HFFc6 (cell line): ENCODE data around the gene STT3B. TPM values are rescaled to one million over a fixed set of nuclear protein-coding genes. Genes with fewer than 3 reads are reported as not detected.

Experiments used
- DNase-seq: peaks from one replicate; pipeline ENCODE4 v3.0.0-alpha.2; 2018
- H3K27ac Mint-ChIP-seq: 2 replicates; pipeline ENCODE4 v1.8.0; 2020; ENCODE audit warnings: mild to moderate bottlenecking, mixed read lengths
- H3K27me3 Mint-ChIP-seq: 2 replicates; pipeline ENCODE4 v1.8.0; 2021; ENCODE audit warnings: mild to moderate bottlenecking, moderate library complexity, mixed read lengths; ENCODE audit not compliant: insufficient read depth
- H3K36me3 Mint-ChIP-seq: 2 replicates; pipeline ENCODE4 v1.8.0; 2021; ENCODE audit warnings: low read depth, mixed read lengths
- H3K4me1 Mint-ChIP-seq: 2 replicates; pipeline ENCODE4 v1.8.0; 2020; ENCODE audit warnings: low read depth, mixed read lengths
- H3K4me3 Mint-ChIP-seq: 2 replicates; pipeline ENCODE4 v1.8.0; 2020; ENCODE audit warnings: mild to moderate bottlenecking, moderate library complexity, mixed read lengths
- H3K9me3 Mint-ChIP-seq: 2 replicates; pipeline ENCODE4 v1.8.0; 2020; ENCODE audit warnings: mild to moderate bottlenecking, mixed read lengths
- total RNA-seq, 6 experiments: library from RNA; stranded (reverse); fragmentation: NEBNext Ultra II Directional; extraction: Animal tissue kit (Norgen Biotek cat#: 25700); gene quantifications; 2 replicates in 1 of 6; 3 replicates in 5 of 6; pipeline ENCODE4 v1.2.3, GENCODE V29; 2021
- TF ChIP-seq, protein P1 (sequence below): fragments of 200-600 bp; sonication (generic); IDR thresholded peaks from 2 replicates; pipeline ENCODE4 v1.5.0; 2021; ENCODE audit warnings: antibody characterized with exemption, mild to moderate bottlenecking

Gene STT3B
- total RNA-seq, 6 experiments from 2014 or later = 124 to 153 (median 135) TPM

DNA sequence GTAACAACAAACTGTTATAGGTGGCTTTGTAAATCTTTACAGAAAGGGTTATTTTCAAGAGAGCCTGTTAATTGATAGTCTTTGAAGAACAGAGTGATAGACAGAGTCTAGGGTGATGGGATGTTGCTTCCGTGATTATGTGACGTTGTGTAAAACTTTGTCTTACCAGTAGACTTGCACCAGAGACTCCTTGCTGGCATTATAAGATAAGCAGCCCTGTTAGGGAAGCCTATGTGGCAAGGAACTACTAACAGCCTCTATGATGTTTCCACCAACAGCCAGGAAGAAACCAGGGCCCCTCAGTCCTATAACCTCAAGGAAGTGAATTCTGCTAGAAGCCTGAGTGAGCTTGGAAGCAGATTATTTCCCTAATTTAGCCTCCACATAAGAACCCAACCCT lies 18.9 kb downstream of the STT3B start:
- H3K27me3 Mint-ChIP-seq = no peaks in the 10 kb centered on the region; the same call in 1 of the 2 replicates
- H3K36me3 Mint-ChIP-seq = peaks cover under 1% of the 10 kb centered on the region
- H3K4me1 Mint-ChIP-seq = peaks cover 38% of the 10 kb centered on the region
- TF ChIP-seq, protein P1, sequence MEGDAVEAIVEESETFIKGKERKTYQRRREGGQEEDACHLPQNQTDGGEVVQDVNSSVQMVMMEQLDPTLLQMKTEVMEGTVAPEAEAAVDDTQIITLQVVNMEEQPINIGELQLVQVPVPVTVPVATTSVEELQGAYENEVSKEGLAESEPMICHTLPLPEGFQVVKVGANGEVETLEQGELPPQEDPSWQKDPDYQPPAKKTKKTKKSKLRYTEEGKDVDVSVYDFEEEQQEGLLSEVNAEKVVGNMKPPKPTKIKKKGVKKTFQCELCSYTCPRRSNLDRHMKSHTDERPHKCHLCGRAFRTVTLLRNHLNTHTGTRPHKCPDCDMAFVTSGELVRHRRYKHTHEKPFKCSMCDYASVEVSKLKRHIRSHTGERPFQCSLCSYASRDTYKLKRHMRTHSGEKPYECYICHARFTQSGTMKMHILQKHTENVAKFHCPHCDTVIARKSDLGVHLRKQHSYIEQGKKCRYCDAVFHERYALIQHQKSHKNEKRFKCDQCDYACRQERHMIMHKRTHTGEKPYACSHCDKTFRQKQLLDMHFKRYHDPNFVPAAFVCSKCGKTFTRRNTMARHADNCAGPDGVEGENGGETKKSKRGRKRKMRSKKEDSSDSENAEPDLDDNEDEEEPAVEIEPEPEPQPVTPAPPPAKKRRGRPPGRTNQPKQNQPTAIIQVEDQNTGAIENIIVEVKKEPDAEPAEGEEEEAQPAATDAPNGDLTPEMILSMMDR = no peak
- H3K9me3 Mint-ChIP-seq = no peaks in the 10 kb centered on the region
- H3K27ac Mint-ChIP-seq = no peak overlapping the region
- DNase-seq = no peak
- H3K4me3 Mint-ChIP-seq = no peak overlapping the region

DNA sequence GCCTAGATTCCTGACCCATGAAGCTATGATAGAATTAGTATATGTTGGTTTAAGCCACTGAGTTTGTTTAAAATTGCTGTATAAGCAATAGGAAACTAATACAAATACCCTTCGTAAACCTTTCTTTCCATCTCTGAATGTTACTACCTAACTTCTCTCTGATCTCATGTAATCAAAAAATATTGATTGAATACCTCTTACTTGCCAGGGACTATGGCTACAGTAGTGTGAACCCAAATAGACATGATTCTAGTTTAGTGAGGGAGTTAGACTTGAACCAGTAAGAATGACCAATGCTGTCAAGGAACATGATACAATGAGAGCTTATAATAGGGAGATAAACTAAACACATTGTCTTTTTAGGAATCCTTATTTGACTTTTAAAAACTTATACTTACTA lies 19.4 kb downstream of the STT3B start:
- Mint-ChIP-seq H3K9me3 (no peaks in the 10 kb centered on the region), H3K36me3 (peaks cover 5% of the 10 kb centered on the region), H3K4me1 (peaks cover 33% of the 10 kb centered on the region), H3K27me3 (no peaks in the 10 kb centered on the region; the same call in 1 of the 2 replicates), H3K4me3 (no peak overlapping the region), H3K27ac (no peak overlapping the region)
- TF ChIP-seq, protein P1 = no peak
- no peak for DNase-seq

DNA sequence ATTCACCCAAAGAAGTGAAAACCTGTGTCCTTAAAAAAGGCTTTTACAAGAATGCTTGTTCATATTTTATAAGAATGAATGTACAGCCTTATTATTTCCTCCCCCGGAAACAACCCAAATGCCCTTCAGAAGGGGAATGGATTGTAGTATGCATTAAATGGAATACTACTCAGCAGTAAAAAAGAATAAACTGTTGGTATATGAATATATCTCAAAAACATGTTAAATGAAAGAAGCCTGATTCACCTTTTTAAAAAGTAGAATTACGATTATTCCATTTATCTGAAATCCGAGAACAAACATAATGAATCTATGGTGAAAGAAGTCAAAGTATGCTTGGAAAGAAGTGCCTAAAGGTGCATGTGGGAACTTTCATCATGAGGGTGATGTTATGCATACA lies 20.5 kb downstream of the STT3B start:
- DNase-seq = no peak
- peaks cover 8% of the 10 kb centered on the region for H3K36me3 Mint-ChIP-seq
- H3K4me1 Mint-ChIP-seq = peaks cover 22% of the 10 kb centered on the region
- no peak overlapping the region for H3K27ac Mint-ChIP-seq
- no peaks in the 10 kb centered on the region; the same call in 1 of the 2 replicates for H3K27me3 Mint-ChIP-seq
- TF ChIP-seq, protein P1 = no peak
- H3K4me3 Mint-ChIP-seq = no peak overlapping the region
- no peaks in the 10 kb centered on the region for H3K9me3 Mint-ChIP-seq

DNA sequence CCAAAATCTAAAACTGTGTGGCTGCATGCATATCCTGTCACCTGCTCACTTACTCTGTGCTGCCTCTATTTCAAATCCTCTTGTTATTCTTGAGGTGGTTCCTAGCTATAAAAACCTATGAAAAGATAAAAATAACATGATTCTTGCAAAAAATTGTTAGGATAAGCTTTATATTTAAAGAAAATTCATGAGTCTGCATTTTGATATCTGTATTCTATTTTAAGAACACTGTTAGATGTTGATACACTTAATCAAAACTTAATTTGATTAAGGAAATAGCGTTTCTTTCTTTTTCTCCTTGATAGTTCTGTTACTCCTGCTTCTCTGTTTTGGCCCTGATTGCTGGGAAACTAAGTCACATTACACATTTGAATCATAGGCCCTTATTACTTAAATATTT lies 22.5 kb downstream of the STT3B start:
- Mint-ChIP-seq H3K27ac (no peak overlapping the region), H3K27me3 (no peaks in the 10 kb centered on the region), H3K36me3 (peaks cover 23% of the 10 kb centered on the region), H3K4me3 (no peak overlapping the region), H3K9me3 (peaks cover 9% of the 10 kb centered on the region), H3K4me1 (peaks cover 24% of the 10 kb centered on the region)
- no peak for DNase-seq
- TF ChIP-seq, protein P1 = no peak

DNA sequence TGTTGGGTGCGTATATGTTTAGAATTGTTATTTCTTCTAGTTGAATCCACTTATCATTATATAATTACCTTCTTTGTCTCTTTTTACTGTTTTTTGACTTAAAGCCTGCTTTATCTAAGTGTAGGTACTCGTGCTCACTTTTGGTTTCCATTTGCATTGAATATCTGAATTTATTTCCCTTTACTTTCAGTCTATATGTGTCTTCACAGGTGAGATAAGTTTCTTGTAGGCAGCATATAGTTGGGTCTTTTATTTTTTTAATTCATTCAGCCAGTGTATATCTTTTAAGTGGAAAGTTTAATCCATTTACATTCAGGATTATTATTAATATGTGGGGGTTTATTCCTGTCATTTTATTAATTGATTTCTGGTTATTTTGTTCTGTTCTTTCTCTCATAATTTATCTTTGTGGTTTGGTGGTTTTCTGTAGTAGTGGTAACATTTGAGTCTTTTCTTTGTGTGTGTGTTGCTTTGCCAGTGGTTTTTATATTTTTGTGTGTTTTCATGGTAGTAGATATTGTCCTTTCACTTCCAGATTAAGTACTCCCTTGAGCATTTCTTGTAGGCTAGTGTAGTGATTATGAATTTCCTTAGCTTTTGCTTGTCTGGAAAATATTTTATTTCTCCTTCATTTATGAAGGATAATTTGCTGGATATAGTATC lies 27.3 kb downstream of the STT3B start:
- DNase-seq = no peak
- H3K27me3 Mint-ChIP-seq = no peaks in the 10 kb centered on the region
- no peak overlapping the region for H3K27ac Mint-ChIP-seq
- TF ChIP-seq, protein P1 = no peak
- peaks cover 14% of the 10 kb centered on the region for H3K9me3 Mint-ChIP-seq
- peaks cover 28% of the 10 kb centered on the region for H3K36me3 Mint-ChIP-seq
- H3K4me1 Mint-ChIP-seq = peaks cover 43% of the 10 kb centered on the region
- H3K4me3 Mint-ChIP-seq = no peak overlapping the region
